ENCODE measurements around the gene ASGR1.

- no peak for TF ChIP-seq CTCF (IDR thresholded peaks at IDR 0.05)
- TF ChIP-seq POLR2AphosphoS5 (IDR thresholded peaks at IDR 0.05; ENCODE audit: insufficient read depth in 1 of 2, low read depth in 1 of 2) = no peak
Measured at GRCh38 chr17:7183433-7184090, 4.4 kb upstream of the ASGR1 start.
